ENCODE data around the gene AURKAIP1. TPM values are rescaled to one million over a fixed set of nuclear protein-coding genes. Genes with fewer than 3 reads are reported as not detected.

The AURKAIP1 gene
- polyA plus RNA-seq, 1 donor (not counting 4 experiments of a cell fraction or from before 2014, with no cell fraction given) = 86.9 TPM

DNA sequence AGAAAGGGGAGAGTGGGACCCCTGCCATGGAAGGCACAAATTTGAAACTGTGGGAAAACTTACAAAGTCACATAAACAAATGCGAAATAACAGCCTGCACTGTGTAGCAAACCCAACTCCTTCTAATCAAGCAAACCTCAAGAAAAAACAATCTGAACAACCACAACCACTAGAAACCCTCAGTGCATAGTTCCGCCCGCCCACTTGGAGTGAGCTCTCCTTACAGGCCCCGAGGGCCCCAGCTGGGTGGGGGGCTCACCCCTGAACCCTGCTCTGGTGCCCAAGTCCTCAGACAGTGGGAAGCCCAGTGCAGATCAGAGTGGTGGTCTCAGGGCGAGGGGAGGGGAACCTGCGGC lies 15.7 kb downstream of the AURKAIP1 start:
- no peaks in the 10 kb centered on the region for H3K9me3 ChIP-seq (ENCODE audit: control insufficient read depth, low read depth, low read length)
- H3K36me3 ChIP-seq (ENCODE audit: control insufficient read depth in 2 of 2, extremely low read depth in 1 of 2, insufficient read depth in 2 of 2, low read length in 2 of 2) = no peaks in the 10 kb centered on the region
- DNase-seq (ENCODE audit: low read depth, low spot score) = no peak
- H4K20me1 ChIP-seq (ENCODE audit: control insufficient read depth, extremely low read depth, insufficient read depth, low read length) = no peaks in the 10 kb centered on the region
- H2AFZ ChIP-seq (ENCODE audit: control insufficient read depth, low read length) = no peak overlapping the region
- no peak overlapping the region for H3K9ac ChIP-seq (ENCODE audit: control insufficient read depth, extremely low read depth, insufficient read depth, low read length)
- H3K4me3 ChIP-seq (ENCODE audit: control insufficient read depth in 2 of 3, extremely low read depth in 1 of 3, insufficient read depth in 2 of 3, low read depth in 1 of 3, low read length in 3 of 3) = no peak overlapping the region
- H3K79me2 ChIP-seq (ENCODE audit: control insufficient read depth, insufficient read depth, low read length) = no peaks in the 10 kb centered on the region
- no peak overlapping the region for H3K27ac ChIP-seq (ENCODE audit: control insufficient read depth, insufficient read depth, low read length)
- dilution Hi-C loops (cut with MboI; ENCODE audit: extremely low pct_ligation_motif_present, low sequenced_read_pairs) = no loop called here
- H3K4me2 ChIP-seq (ENCODE audit: control insufficient read depth, extremely low read depth, insufficient read depth, low read depth, low read length) = no peak overlapping the region
- FAIRE-seq = no peak
- H3K4me1 ChIP-seq (ENCODE audit: control insufficient read depth, extremely low read depth, insufficient read depth, low read length) = peaks cover 22% of the 10 kb centered on the region
- no peaks in the 10 kb centered on the region for H3K9me1 ChIP-seq (ENCODE audit: control insufficient read depth, extremely low read depth, insufficient read depth, low read length)
- peaks cover 6% of the 10 kb centered on the region for H3K27me3 ChIP-seq (ENCODE audit: control insufficient read depth, extremely low read depth, insufficient read depth, low read length)
- TF ChIP-seq, protein P1, sequence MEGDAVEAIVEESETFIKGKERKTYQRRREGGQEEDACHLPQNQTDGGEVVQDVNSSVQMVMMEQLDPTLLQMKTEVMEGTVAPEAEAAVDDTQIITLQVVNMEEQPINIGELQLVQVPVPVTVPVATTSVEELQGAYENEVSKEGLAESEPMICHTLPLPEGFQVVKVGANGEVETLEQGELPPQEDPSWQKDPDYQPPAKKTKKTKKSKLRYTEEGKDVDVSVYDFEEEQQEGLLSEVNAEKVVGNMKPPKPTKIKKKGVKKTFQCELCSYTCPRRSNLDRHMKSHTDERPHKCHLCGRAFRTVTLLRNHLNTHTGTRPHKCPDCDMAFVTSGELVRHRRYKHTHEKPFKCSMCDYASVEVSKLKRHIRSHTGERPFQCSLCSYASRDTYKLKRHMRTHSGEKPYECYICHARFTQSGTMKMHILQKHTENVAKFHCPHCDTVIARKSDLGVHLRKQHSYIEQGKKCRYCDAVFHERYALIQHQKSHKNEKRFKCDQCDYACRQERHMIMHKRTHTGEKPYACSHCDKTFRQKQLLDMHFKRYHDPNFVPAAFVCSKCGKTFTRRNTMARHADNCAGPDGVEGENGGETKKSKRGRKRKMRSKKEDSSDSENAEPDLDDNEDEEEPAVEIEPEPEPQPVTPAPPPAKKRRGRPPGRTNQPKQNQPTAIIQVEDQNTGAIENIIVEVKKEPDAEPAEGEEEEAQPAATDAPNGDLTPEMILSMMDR (optimal IDR thresholded peaks at IDR 0.05 in 1 of 3, IDR thresholded peaks at IDR 0.05 in 1 of 3, conservative IDR thresholded peaks at IDR 0.05 in 1 of 3; ENCODE audit: extremely low read depth in 1 of 3, insufficient read depth in 2 of 3, low read length in 3 of 3) = no peak
- no peak for TF ChIP-seq EZH2 (IDR thresholded peaks at IDR 0.05; ENCODE audit: low read length)

DNA sequence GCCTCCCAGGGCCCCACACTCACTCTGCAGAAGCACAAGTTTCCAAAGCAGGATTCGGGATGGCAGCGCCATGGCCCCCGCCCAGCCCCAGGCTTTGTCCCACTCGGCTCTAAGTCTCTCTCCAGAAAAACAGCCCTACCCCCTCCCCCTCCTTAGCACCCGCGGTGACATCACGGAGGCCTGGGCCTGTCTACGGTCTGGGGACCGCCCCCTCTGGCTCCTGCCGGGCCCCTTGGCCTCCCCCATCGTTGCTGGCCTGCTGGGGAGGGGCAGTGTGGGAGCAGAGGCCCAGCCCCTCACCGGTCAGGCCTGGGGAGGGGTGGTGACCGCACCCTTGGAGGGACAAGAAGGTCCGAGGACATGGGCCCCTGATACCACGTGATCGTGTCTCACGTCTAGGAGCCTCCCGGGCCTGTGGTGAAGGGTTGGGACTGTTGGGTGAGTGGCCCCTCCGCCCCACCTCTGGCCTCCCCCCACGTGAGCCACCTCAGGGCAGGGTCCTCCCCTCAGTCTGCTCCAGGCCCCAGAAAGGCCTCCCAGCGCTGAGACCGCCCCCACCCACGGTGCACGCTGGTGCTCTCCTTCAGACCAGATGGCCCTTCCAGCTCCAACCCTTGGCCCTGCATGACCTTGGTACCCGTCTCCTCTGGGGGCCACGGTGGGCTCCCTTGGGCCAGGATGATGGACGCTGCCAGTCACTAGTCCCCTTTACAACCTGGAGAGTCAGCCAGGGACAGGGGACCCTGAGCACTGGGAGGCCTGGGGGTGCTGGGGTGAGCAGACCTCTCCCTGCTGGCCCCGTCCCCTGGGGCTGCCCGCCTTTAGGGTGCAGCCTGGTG lies 16.4 kb downstream of the AURKAIP1 start, which contains the start of gene MXRA8:
Gene MXRA8 (minus strand): TSS at position 123 of the 839 bp plus-strand sequence. CDS start 51 bp downstream, at position 72.
- no peak within 1 kb of the TSS for H3K27ac ChIP-seq (ENCODE audit: control insufficient read depth, insufficient read depth, low read length)
- TF ChIP-seq, protein P1 (optimal IDR thresholded peaks at IDR 0.05 in 1 of 3, IDR thresholded peaks at IDR 0.05 in 1 of 3, conservative IDR thresholded peaks at IDR 0.05 in 1 of 3; ENCODE audit: extremely low read depth in 1 of 3, insufficient read depth in 2 of 3, low read length in 3 of 3) = no peak
- no peak for TF ChIP-seq EZH2 (IDR thresholded peaks at IDR 0.05; ENCODE audit: low read length)
- FAIRE-seq (no peak), DNase-seq (ENCODE audit: low read depth, low spot score) (no peak)
- H3K4me3 ChIP-seq (ENCODE audit: control insufficient read depth in 2 of 3, extremely low read depth in 1 of 3, insufficient read depth in 2 of 3, low read depth in 1 of 3, low read length in 3 of 3) = no peak within 1 kb of the TSS
- no peak within 1 kb of the TSS for H2AFZ ChIP-seq (ENCODE audit: control insufficient read depth, low read length)
- dilution Hi-C loops (cut with MboI; ENCODE audit: extremely low pct_ligation_motif_present, low sequenced_read_pairs) = no loop called here
- H3K27me3 ChIP-seq (ENCODE audit: control insufficient read depth, extremely low read depth, insufficient read depth, low read length) = peaks cover 8% of the 10 kb centered on the region
- H3K9me3 ChIP-seq (ENCODE audit: control insufficient read depth, low read depth, low read length) = no peaks in the 10 kb centered on the region
- no peaks in the 10 kb centered on the region for H3K79me2 ChIP-seq (ENCODE audit: control insufficient read depth, insufficient read depth, low read length)
- H3K4me1 ChIP-seq (ENCODE audit: control insufficient read depth, extremely low read depth, insufficient read depth, low read length) = peaks cover 19% of the 10 kb centered on the region
- H3K36me3 ChIP-seq (ENCODE audit: control insufficient read depth in 2 of 2, extremely low read depth in 1 of 2, insufficient read depth in 2 of 2, low read length in 2 of 2) = no peaks in the 10 kb centered on the region
- H3K9me1 ChIP-seq (ENCODE audit: control insufficient read depth, extremely low read depth, insufficient read depth, low read length) = no peaks in the 10 kb centered on the region
- no peaks in the 10 kb centered on the region for H4K20me1 ChIP-seq (ENCODE audit: control insufficient read depth, extremely low read depth, insufficient read depth, low read length)
- no peak within 1 kb of the TSS for H3K9ac ChIP-seq (ENCODE audit: control insufficient read depth, extremely low read depth, insufficient read depth, low read length)
- no peak within 1 kb of the TSS for H3K4me2 ChIP-seq (ENCODE audit: control insufficient read depth, extremely low read depth, insufficient read depth, low read depth, low read length)

Measured in keratinocyte (primary cell).